Mesothelial cell of epicardium (in vitro differentiated cells): Measurements from ENCODE around the gene TTC39B. TPM values are rescaled to one million over a fixed set of nuclear protein-coding genes. Genes with fewer than 3 reads are reported as not detected.
A peak's percentile ranks its signal among the peaks of the same experiment; 100 is the strongest.

ENCODE experiments used
- DNase-seq, 2 experiments: peaks; one replicate each; pipeline ENCODE4 v3.0.0; 2021; ENCODE audit warnings: low spot score in 2 of 2; ENCODE audit not compliant: unreplicated experiment in 2 of 2
- H3K27ac Mint-ChIP-seq: 2 replicates; pipeline ENCODE4 v1.8.0; 2021; ENCODE audit warnings: mixed read lengths
- H3K27me3 Mint-ChIP-seq: 2 replicates; pipeline ENCODE4 v1.8.0; 2021; ENCODE audit warnings: low read depth, mixed read lengths
- H3K36me3 Mint-ChIP-seq: 2 replicates; pipeline ENCODE4 v1.8.0; 2021; ENCODE audit warnings: mixed read lengths
- H3K4me1 Mint-ChIP-seq: 2 replicates; pipeline ENCODE4 v1.8.0; 2021; ENCODE audit warnings: mixed read lengths
- H3K4me3 Mint-ChIP-seq: 2 replicates; pipeline ENCODE4 v1.8.0; 2021; ENCODE audit warnings: mild to moderate bottlenecking, moderate library complexity, mixed read lengths
- H3K9me3 Mint-ChIP-seq: 2 replicates; pipeline ENCODE4 v1.8.0; 2021; ENCODE audit warnings: mixed read lengths
- CTCF ChIP-seq: fragments of 200-600 bp; sonication (generic); IDR thresholded peaks from one replicate; pipeline ENCODE4 v1.5.0; 2021; ENCODE audit warnings: antibody characterized with exemption; ENCODE audit not compliant: unreplicated experiment
- total RNA-seq: library from RNA; stranded (reverse); gene quantifications from 3 replicates; pipeline ENCODE4 v1.2.1, GENCODE V29; 2021

Gene TTC39B
- total RNA-seq, 1 donor from 2014 or later = 6.0 TPM

GRCh38 chr9:15310107-15310850 lies 3.3 kb upstream of the TTC39B start:
- Mint-ChIP-seq H3K4me3 (no peak overlapping the region), H3K9me3 (peaks cover 9% of the 10 kb centered on the region), H3K36me3 (no peaks in the 10 kb centered on the region), H3K27ac (no peak overlapping the region), H3K4me1 (peaks cover 16% of the 10 kb centered on the region), H3K27me3 (peaks cover 3% of the 10 kb centered on the region)
- DNase-seq = no peak
- TF ChIP-seq CTCF = no peak

GRCh38 chr9:15308511-15308910 lies 1.5 kb upstream of the TTC39B start:
- peaks cover 3% of the 10 kb centered on the region for H3K27me3 Mint-ChIP-seq
- no peak for TF ChIP-seq CTCF
- peak overlapping the region; percentile 30 for H3K4me3 Mint-ChIP-seq
- DNase-seq = no peak
- H3K4me1 Mint-ChIP-seq = peaks cover 16% of the 10 kb centered on the region
- no peak overlapping the region for H3K27ac Mint-ChIP-seq
- H3K9me3 Mint-ChIP-seq = peaks cover 6% of the 10 kb centered on the region
- no peaks in the 10 kb centered on the region for H3K36me3 Mint-ChIP-seq

GRCh38 chr9:15307523-15307841 lies 466 bp upstream of the TTC39B start:
- peaks cover 3% of the 10 kb centered on the region for H3K27me3 Mint-ChIP-seq
- H3K27ac Mint-ChIP-seq = no peak overlapping the region
- peak overlapping the region; percentile 92 for H3K4me3 Mint-ChIP-seq
- no peaks in the 10 kb centered on the region for H3K36me3 Mint-ChIP-seq
- no peak for DNase-seq
- no peak for TF ChIP-seq CTCF
- H3K9me3 Mint-ChIP-seq = no peaks in the 10 kb centered on the region
- peaks cover 16% of the 10 kb centered on the region for H3K4me1 Mint-ChIP-seq

GRCh38 chr9:15306068-15306756 lies 804 bp downstream of the TTC39B start:
- no peak for TF ChIP-seq CTCF
- Mint-ChIP-seq H3K27me3 (peaks cover 3% of the 10 kb centered on the region), H3K27ac (peak overlapping the region; percentile 57), H3K9me3 (no peaks in the 10 kb centered on the region), H3K36me3 (no peaks in the 10 kb centered on the region), H3K4me1 (peaks cover 16% of the 10 kb centered on the region), H3K4me3 (peak overlapping the region; percentile 92)
- DNase-seq = peak; percentile 30 to 55

- Mint-ChIP-seq H3K4me3 (peak overlapping the region; percentile 92), H3K27ac (no peak overlapping the region), H3K9me3 (no peaks in the 10 kb centered on the region), H3K4me1 (peaks cover 16% of the 10 kb centered on the region), H3K36me3 (no peaks in the 10 kb centered on the region), H3K27me3 (peaks cover 3% of the 10 kb centered on the region)
- TF ChIP-seq CTCF = no peak
- DNase-seq = no peak
These were observed 1.5 kb downstream of the TTC39B start for GRCh38 chr9:15305470-15305869.
